ENCODE results near the gene PLEKHH3. TPM values are rescaled to one million over a fixed set of nuclear protein-coding genes. Genes with fewer than 3 reads are reported as not detected.

PLEKHH3 gene
- total and polyA plus RNA-seq, 10 of the 15 experiments (the other 5 are each of a cell fraction or from before 2014, with no cell fraction given), result 0.31 to 38.0 (median 11.0) TPM

- TF ChIP-seq JUNB (IDR thresholded peaks at IDR 0.05), result no peak
- no peak for TF ChIP-seq IRF3 (IDR thresholded peaks at IDR 0.05)
- no peak for TF ChIP-seq ZBTB11 (CRISPR knock-in tag; IDR thresholded peaks at IDR 0.05)
- TF ChIP-seq ZNF207 (IDR thresholded peaks at IDR 0.05; ENCODE audit: borderline replicate concordance), result no peak
- TF ChIP-seq CHD1 (IDR thresholded peaks at IDR 0.05; ENCODE audit: low read depth, low read length), result no peak
- no peak for TF ChIP-seq LARP7 (IDR thresholded peaks at IDR 0.05)
- no peak for TF ChIP-seq CBX3 (IDR thresholded peaks at IDR 0.05; ENCODE audit: borderline replicate concordance, low read depth)
- TF ChIP-seq ETV6 (conservative IDR thresholded peaks at IDR 0.05 in 1 of 2, IDR thresholded peaks at IDR 0.05 in 1 of 2; ENCODE audit: borderline replicate concordance in 1 of 2, low read depth in 1 of 2), result no peak
- TF ChIP-seq RUNX3 (IDR thresholded peaks at IDR 0.05; ENCODE audit: low read length), result no peak
- no peak for TF ChIP-seq MTA2 (IDR thresholded peaks at IDR 0.05; ENCODE audit: low read depth)
- no peak for TF ChIP-seq EP300 (IDR thresholded peaks at IDR 0.05; ENCODE audit: borderline replicate concordance in 1 of 2, control insufficient read depth in 1 of 2, low read depth in 2 of 2, low read length in 2 of 2)
- no peak for TF ChIP-seq IRF4 (IDR thresholded peaks at IDR 0.05; ENCODE audit: low read depth, low read length)
- no peak for TF ChIP-seq SMAD1 (IDR thresholded peaks at IDR 0.05; ENCODE audit: low read depth, partially characterized antibody)
- no peak for TF ChIP-seq SMAD5 (IDR thresholded peaks at IDR 0.05; ENCODE audit: low read depth)
- no peak for TF ChIP-seq NBN (IDR thresholded peaks at IDR 0.05)
- TF ChIP-seq ZNF274 (IDR thresholded peaks at IDR 0.05; ENCODE audit: insufficient read depth, insufficient read length), result no peak
- TF ChIP-seq MLLT1 (IDR thresholded peaks at IDR 0.05), result no peak
- TF ChIP-seq TARDBP (IDR thresholded peaks at IDR 0.05; ENCODE audit: borderline replicate concordance), result no peak
- in situ Hi-C loops (cut with MboI), result no loop called here
- Histone ChIP-seq H3K36me3 (ENCODE audit: control insufficient read depth in 2 of 2, insufficient read depth in 2 of 2, low read length in 1 of 2) (peaks cover 17 to 32% of the 10 kb centered on the region in 2 experiments; a peak in 3 of 4 replicates), H3K4me3 (peak overlapping the region; percentile 98), H3K9me3 (replicated peaks; ENCODE audit: control insufficient read depth, insufficient read depth, low read length) (no peaks in the 10 kb centered on the region), H2AFZ (ENCODE audit: control insufficient read depth, low read depth, low read length) (no peak overlapping the region), H3K4me1 (ENCODE audit: control insufficient read depth, insufficient read depth, low read length) (peaks cover 7% of the 10 kb centered on the region), H3K27me3 (replicated peaks in 1 of 2; ENCODE audit: control insufficient read depth in 2 of 2, insufficient read depth in 2 of 2, low read length in 1 of 2) (no peaks in the 10 kb centered on the region), H3K4me2 (ENCODE audit: control insufficient read depth, insufficient read depth) (peak overlapping the region; percentile 52), H4K20me1 (ENCODE audit: control insufficient read depth, insufficient read depth) (no peaks in the 10 kb centered on the region), H3K27ac (ENCODE audit: control insufficient read depth, insufficient read depth) (no peak overlapping the region), H3K9ac (ENCODE audit: control insufficient read depth, insufficient read depth, low read length) (no peak overlapping the region), H3K79me2 (ENCODE audit: control insufficient read depth, insufficient read depth, low read length) (peaks cover 38% of the 10 kb centered on the region)
- no TSS peak for BruUV-seq (replicated peaks)
- intact Hi-C loops (cut with micrococcal nuclease; ENCODE audit: unreplicated experiment), result no loop called here
- ATAC-seq, result no peak
- ChIA-PET CTCF (interaction anchor here (0.8 to 10.1 kb wide), 18 partner anchors 10 to 147 kb away, joined by 3 to 239 read pairs (median 6); partner anchors contain the start of genes PSMC3IP, TUBG2 and VPS25), POLR2A (interaction anchor here (0.6 to 6.6 kb wide), 8 partner anchors 10 to 332 kb away, joined by 3 to 29 read pairs (median 6); partner anchors contain the start of gene TUBG2), RAD21 (ENCODE audit: unreplicated experiment) (interaction anchor here (1.3 to 1.8 kb wide), 10 partner anchors 10 to 95 kb away, joined by 3 to 14 read pairs (median 8); partner anchors contain the start of genes PSMC3IP, RETREG3, TUBG1 and TUBG2), SMC1A (ENCODE audit: uncharacterized antibody, unreplicated experiment) (interaction anchor here (1.2 to 8.3 kb wide), 5 partner anchors 16 to 94 kb away, joined by 3 to 85 read pairs (median 6); partner anchors contain the start of genes RETREG3 and TUBG1)
- WGBS (ENCODE audit: insufficient coverage, insufficient replicate concordance, low lambda C conversion rate, missing lambda C conversion rate), result 77% methylated on average over 23 of the region's 30 CpGs
- DNase-seq (ENCODE audit: low read depth, low spot score), result no peak
- FAIRE-seq, result no peak
Measured at GRCh38 chr17:42673266-42673884, 3.4 kb downstream of the PLEKHH3 start.
